K562 (cell line): ENCODE results near the gene TOR1B. TPM values are rescaled to one million over a fixed set of nuclear protein-coding genes. Genes with fewer than 3 reads are reported as not detected.

Experiments used
- BRF1 ChIP-seq: IDR thresholded peaks from 3 replicates; pipeline ENCODE4 v1.6.1; 2011; ENCODE audit warnings: borderline replicate concordance, mild to moderate bottlenecking; ENCODE audit not compliant: insufficient read length; ENCODE audit errors: extremely low read depth
- C11orf30 ChIP-seq: fragments of 450-650 bp; IDR thresholded peaks from 2 replicates; pipeline ENCODE4 v1.6.1; 2016; ENCODE audit warnings: low read depth, mild to moderate bottlenecking
- CTCF ChIP-seq, 3 experiments: IDR thresholded peaks in 2 of 3; conservative IDR thresholded peaks in 1 of 3; 2 replicates each; pipeline ENCODE4 v1.5.1; 2011 to 2012; ENCODE audit warnings: low read length in 3 of 3, mild to moderate bottlenecking in 3 of 3, control low read depth in 2 of 3, improper control_type of control experiment in 1 of 3, inconsistent platforms in 1 of 3, low read depth in 1 of 3, mixed read lengths in 1 of 3, moderate library complexity in 1 of 3; ENCODE audit not compliant: insufficient read depth in 2 of 3
- DPF2 ChIP-seq: fragments of 450-650 bp; IDR thresholded peaks from 2 replicates; pipeline ENCODE4 v1.6.1; 2016
- ELK3 ChIP-seq: fragments of 450-650 bp; formaldehyde crosslinking; IDR thresholded peaks from 2 replicates; pipeline ENCODE4 v1.4.0; 2020; ENCODE audit warnings: mild to moderate bottlenecking
- HDAC6 ChIP-seq: IDR thresholded peaks from 2 replicates; pipeline ENCODE4 v1.6.1; 2012; ENCODE audit warnings: low read depth, mild to moderate bottlenecking, control low read depth, inconsistent platforms, low read length, moderate library complexity
- JUNB ChIP-seq: fragments of 450-650 bp; formaldehyde crosslinking; conservative IDR thresholded peaks from 2 replicates; pipeline ENCODE4 v1.4.0; 2020; ENCODE audit warnings: mild to moderate bottlenecking
- KAT2B ChIP-seq: IDR thresholded peaks from one replicate; pipeline ENCODE4 v1.6.1; 2012; ENCODE audit warnings: low read depth, mild to moderate bottlenecking, control low read depth, inconsistent platforms, low read length, moderate library complexity
- MCM2 ChIP-seq: fragments of 450-650 bp; IDR thresholded peaks from 2 replicates; pipeline ENCODE4 v1.6.1; 2017; ENCODE audit warnings: low read depth, mild to moderate bottlenecking
- POLR2G ChIP-seq: fragments of 200-400 bp; formaldehyde crosslinking; IDR thresholded peaks from 2 replicates; pipeline ENCODE4 v1.6.1; 2017; ENCODE audit warnings: low read depth, mild to moderate bottlenecking, antibody characterized with exemption, low read length, moderate library complexity
- REST ChIP-seq, 2 experiments: fragments of 450-650 bp; formaldehyde crosslinking in 1 of 2; IDR thresholded peaks; 2 replicates each; pipeline versions ENCODE4 v1.4.0 to v1.6.1; 2014 to 2020; ENCODE audit warnings: mild to moderate bottlenecking in 2 of 2, borderline replicate concordance in 1 of 2, low read depth in 1 of 2
- SMARCE1 ChIP-seq: fragments of 450-650 bp; IDR thresholded peaks from 2 replicates; pipeline ENCODE4 v1.7.1; 2016; ENCODE audit warnings: mild to moderate bottlenecking
- STAT5A ChIP-seq: IDR thresholded peaks from 2 replicates; pipeline ENCODE4 v1.6.1; 2012; ENCODE audit warnings: low read length, inconsistent platforms, borderline replicate concordance
- VEZF1 ChIP-seq: fragments of 200-800 bp; sonication (Bioruptor generic); IDR thresholded peaks from 2 replicates; pipeline ENCODE4 v1.6.1; 2017; ENCODE audit warnings: missing genetic modification characterization, missing compliant biosample characterization
- ZNF717 ChIP-seq: fragments of 250-450 bp; sonication (Bioruptor Pico); IDR thresholded peaks from 2 replicates; pipeline ENCODE4 v1.5.0; 2021
- polyA plus RNA-seq, 8 experiments: library from polyadenylated mRNA; depleted of rRNA in 4 of 8; stranded (reverse) in 5 of 8; unstranded in 3 of 8; fragments of >200 nt; fragmentation: Nextera tagmentation in 2 of 8; fragmentation: Illumina TruSeq in 1 of 8; extraction: Ambion mirVana in 2 of 8; extraction: Trizol in 1 of 8; gene quantifications; 2 replicates each; pipeline versions ENCODE4 v1.2.1 to v1.2.3, GENCODE V29; 2011 to 2014; ENCODE audit warnings: inconsistent platforms in 1 of 8, missing spikeins in 1 of 8
- total RNA-seq, 7 experiments: library from RNA; depleted of rRNA in 6 of 7; stranded (reverse); fragments of >200 nt in 6 of 7; fragmentation: Illumina TruSeq in 2 of 7; extraction: Trizol in 2 of 7; gene quantifications; 2 replicates each; pipeline versions ENCODE4 v1.2.1 to v1.2.3, GENCODE V29; 2011 to 2021; ENCODE audit warnings: low replicate concordance in 1 of 7

The TOR1B gene
- total and polyA plus RNA-seq, 9 of the 15 experiments (the other 6 are each of a cell fraction or from before 2014, with no cell fraction given) = 4.2 to 36.5 (median 24.6) TPM

GRCh38 chr9:129783516-129784361 lies 19.2 kb upstream of the TOR1B start (continued):
- TF ChIP-seq REST (IDR thresholded peaks at IDR 0.05; ENCODE audit: borderline replicate concordance) = peak; percentile 97
- TF ChIP-seq REST (CRISPR knock-in tag; IDR thresholded peaks at IDR 0.05; ENCODE audit: low read depth) = no peak
- no peak for TF ChIP-seq POLR2G
- TF ChIP-seq CTCF (IDR thresholded peaks at IDR 0.05 in 2 of 3, conservative IDR thresholded peaks at IDR 0.05 in 1 of 3; ENCODE audit: insufficient read depth in 2 of 3, low read depth in 1 of 3, low read length in 3 of 3) = peak; percentile 97 to 99 (median 99)
- TF ChIP-seq BRF1 = no peak
- no peak for TF ChIP-seq C11orf30
- TF ChIP-seq MCM2 = no peak
- TF ChIP-seq ZNF717 (CRISPR knock-in tag) = no peak
- TF ChIP-seq KAT2B = no peak
- no peak for TF ChIP-seq STAT5A
- TF ChIP-seq ELK3 (CRISPR knock-in tag) = no peak
- no peak for TF ChIP-seq SMARCE1
- TF ChIP-seq VEZF1 = peak; percentile 81
- TF ChIP-seq DPF2 = no peak
- TF ChIP-seq HDAC6 = no peak
- no peak for TF ChIP-seq JUNB
